MM.1S (cell line): ENCODE data around the gene SLC39A6.

Experiments used
- EZH2 ChIP-seq: fragments of 300-600 bp; sonication (generic); optimal IDR thresholded peaks from 2 replicates; pipeline ENCODE3; 2017; ENCODE audit warnings: low read depth, mild to moderate bottlenecking, antibody characterized with exemption, low read length, mixed read lengths
- TF ChIP-seq, protein P1 (sequence below): fragments of 300-600 bp; sonication (generic); IDR thresholded peaks from 2 replicates; pipeline ENCODE4 v1.5.1; 2016; ENCODE audit warnings: antibody characterized with exemption, low read length, mixed read lengths

DNA sequence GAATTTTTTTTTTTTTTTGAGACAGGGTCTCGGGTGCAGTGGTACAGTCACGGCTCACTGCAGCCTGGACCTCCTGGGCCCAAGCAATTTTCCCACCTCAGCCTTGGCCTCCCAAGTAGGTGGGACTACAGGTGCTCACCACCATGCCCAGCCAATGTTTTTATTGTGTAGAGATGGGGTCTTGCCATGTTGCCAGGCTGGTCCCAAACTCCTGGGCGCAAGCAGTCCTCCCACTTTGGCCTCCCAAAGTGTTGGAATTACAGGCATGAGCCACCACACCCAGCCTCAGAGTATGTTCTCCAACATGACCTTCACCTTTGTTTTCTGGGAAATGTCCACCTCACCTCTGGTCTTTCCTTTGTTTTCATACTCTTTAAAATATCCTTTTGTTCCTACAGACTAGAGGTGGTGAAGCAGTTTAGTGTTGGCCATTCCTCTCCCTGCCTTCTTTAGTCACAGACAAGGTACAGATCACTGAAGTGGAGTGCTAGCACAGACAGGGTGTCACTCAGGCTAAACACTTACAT is 38.6 kb upstream of the SLC39A6 start:
- TF ChIP-seq EZH2, result no peak
- TF ChIP-seq, protein P1, sequence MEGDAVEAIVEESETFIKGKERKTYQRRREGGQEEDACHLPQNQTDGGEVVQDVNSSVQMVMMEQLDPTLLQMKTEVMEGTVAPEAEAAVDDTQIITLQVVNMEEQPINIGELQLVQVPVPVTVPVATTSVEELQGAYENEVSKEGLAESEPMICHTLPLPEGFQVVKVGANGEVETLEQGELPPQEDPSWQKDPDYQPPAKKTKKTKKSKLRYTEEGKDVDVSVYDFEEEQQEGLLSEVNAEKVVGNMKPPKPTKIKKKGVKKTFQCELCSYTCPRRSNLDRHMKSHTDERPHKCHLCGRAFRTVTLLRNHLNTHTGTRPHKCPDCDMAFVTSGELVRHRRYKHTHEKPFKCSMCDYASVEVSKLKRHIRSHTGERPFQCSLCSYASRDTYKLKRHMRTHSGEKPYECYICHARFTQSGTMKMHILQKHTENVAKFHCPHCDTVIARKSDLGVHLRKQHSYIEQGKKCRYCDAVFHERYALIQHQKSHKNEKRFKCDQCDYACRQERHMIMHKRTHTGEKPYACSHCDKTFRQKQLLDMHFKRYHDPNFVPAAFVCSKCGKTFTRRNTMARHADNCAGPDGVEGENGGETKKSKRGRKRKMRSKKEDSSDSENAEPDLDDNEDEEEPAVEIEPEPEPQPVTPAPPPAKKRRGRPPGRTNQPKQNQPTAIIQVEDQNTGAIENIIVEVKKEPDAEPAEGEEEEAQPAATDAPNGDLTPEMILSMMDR, result no peak
